GM13977 (cell line): ENCODE results near the gene CCDC188.

ENCODE experiments used
- DNase-seq: peaks from one replicate; pipeline ENCODE4 v3.0.0; 2012; ENCODE audit warnings: low spot score
- in situ Hi-C: fragments of 300-500 bp; cut with MboI; formaldehyde crosslinking; loops from one replicate; pipeline ENCODE4 v1.12.0; 2022; ENCODE audit warnings: low sequenced_read_pairs, low pct_unique_long_range_greater_than_20kb, mixed read lengths, inconsistent platforms; ENCODE audit not compliant: unreplicated experiment
- TF ChIP-seq, protein P1 (sequence below): IDR thresholded peaks from 2 replicates; pipeline ENCODE4 v1.5.1; 2012; ENCODE audit warnings: mild to moderate bottlenecking, control low read depth; ENCODE audit not compliant: insufficient read depth; ENCODE audit errors: extremely low read depth, missing control alignments

Gene CCDC188

DNA sequence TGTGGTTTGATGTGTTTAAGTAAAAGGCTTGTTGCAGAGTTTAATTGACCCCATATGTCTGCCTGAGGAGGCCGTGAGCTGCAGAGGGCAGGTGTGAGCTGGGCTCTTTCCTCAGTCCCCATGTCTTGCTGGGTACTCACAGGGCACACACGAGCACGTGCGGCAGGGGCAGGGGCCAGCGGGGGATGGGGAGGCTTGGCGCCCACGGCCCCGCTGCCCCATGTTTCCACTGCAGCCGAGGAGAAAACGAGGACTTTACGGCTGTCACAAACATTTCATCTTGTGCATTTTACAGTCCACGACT is 24.7 kb upstream of the CCDC188 start:
- TF ChIP-seq, protein P1, sequence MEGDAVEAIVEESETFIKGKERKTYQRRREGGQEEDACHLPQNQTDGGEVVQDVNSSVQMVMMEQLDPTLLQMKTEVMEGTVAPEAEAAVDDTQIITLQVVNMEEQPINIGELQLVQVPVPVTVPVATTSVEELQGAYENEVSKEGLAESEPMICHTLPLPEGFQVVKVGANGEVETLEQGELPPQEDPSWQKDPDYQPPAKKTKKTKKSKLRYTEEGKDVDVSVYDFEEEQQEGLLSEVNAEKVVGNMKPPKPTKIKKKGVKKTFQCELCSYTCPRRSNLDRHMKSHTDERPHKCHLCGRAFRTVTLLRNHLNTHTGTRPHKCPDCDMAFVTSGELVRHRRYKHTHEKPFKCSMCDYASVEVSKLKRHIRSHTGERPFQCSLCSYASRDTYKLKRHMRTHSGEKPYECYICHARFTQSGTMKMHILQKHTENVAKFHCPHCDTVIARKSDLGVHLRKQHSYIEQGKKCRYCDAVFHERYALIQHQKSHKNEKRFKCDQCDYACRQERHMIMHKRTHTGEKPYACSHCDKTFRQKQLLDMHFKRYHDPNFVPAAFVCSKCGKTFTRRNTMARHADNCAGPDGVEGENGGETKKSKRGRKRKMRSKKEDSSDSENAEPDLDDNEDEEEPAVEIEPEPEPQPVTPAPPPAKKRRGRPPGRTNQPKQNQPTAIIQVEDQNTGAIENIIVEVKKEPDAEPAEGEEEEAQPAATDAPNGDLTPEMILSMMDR, result no peak
- no peak for DNase-seq
- in situ Hi-C loops, result loop anchor here (10.0 kb wide), 1 partner anchor 59 kb away; no protein-coding TSS in a partner anchor

DNA sequence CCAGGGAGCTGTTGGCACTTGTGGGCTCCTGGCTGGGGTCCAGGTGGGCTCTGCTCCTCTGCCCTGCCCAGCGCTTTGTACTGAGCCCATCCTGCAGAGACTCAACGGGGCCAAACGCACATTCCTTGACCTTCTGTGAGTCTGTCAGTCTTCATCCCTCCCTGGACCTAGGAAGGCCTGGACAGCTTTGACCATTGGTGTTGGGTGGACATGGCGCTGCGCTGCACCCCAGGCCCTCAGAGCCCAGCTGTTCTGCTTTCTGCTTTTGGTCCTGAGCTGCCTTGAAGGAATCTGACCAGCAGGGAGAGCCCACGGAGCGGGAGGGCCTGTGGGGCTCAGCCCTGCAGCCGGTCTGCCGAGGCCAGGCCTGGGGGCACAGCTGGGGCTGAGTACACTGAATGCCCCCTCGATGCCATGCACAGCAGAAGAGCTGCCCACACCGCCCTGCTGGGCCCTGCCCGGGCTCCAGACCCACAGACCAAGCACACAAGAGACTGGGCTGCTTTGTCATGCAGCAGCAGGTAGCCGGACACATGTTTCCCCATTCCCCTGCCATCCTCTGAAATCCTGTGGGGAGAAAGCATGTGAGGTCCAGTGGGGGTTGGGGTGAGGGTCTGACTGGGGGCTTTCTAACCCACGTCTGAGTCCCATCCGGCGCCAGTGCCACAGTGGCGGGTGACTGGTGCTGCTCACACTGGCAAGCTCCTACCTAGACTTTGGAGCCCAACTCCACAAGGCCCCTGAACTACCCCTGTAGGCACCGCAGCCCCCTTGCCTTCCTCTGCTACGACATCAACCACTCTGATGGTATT is 24.1 kb upstream of the CCDC188 start:
- in situ Hi-C loops, result loop anchor here (10.0 kb wide), 1 partner anchor 60 kb away; no protein-coding TSS in a partner anchor
- TF ChIP-seq, protein P1, result no peak
- no peak for DNase-seq

DNA sequence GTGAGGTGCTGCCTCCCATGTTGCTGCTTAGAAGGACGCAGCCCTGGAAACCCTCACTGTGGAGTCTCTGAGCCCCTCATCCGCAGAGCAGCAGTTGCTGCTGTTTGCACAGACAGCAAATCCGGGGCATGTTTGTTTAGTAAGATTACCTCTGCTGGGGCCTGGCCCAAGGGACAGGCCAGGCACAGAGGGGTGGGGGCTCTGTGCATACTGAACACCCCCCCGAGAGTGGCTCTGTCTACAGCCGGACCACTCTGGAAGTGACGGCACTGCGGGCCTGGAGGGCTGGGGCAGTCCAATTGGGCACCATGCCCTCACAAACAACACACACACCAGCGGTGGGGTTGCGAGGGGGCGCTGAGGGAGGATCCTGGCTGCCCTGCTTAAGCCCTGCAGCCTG is 22.9 kb upstream of the CCDC188 start:
- in situ Hi-C loops, result loop anchor here (10.0 kb wide), 1 partner anchor 61 kb away; no protein-coding TSS in a partner anchor
- TF ChIP-seq, protein P1, result no peak
- DNase-seq, result no peak

DNA sequence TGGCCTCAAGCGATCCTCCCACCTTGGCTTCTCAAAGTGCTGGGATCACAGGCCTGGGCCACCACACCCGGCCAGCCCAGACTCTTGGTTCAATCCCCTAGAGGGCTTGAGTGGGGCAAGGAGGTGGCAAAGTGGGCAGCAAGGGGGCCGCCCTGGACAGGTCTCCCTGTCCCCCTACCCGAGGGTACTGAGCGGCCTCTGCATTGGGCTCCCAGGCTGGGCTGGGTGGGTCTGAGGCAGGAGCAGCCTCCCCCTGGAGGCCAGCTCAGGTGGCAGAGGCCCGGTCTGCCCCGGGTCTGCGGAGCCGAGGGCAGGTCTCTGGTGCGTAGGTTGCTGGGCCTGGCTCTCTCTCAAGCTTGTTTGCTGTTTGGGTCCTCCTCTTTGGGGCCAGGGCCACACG is 22.4 kb upstream of the CCDC188 start:
- no peak for DNase-seq
- in situ Hi-C loops, result loop anchor here (10.0 kb wide), 1 partner anchor 62 kb away; no protein-coding TSS in a partner anchor
- TF ChIP-seq, protein P1, result no peak

DNA sequence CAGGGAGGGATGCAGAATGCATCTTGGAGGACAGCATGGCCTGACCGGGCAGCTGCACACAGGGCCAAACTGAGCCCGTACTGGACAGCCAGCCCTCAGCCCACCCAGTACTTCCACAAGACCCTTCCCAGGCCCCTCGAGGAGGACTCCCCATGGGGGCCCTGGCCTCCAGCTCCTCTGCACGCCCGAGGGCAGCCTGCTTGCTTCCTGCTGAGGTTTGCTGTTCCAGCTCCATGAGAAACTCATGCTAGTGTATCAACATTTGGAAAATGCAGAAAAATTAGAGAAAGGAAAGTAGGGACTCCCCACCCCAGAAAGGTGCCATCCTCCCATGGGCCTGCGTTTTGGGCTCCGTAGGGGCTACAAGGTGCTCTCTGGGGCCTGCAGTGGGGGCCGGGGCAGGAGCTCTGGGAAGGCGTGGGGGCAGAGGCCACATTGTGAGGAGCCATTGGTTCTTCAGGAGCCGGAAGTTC is 21.3 kb upstream of the CCDC188 start:
- TF ChIP-seq, protein P1, result no peak
- in situ Hi-C loops, result loop anchor here (10.0 kb wide), 1 partner anchor 63 kb away; no protein-coding TSS in a partner anchor

DNA sequence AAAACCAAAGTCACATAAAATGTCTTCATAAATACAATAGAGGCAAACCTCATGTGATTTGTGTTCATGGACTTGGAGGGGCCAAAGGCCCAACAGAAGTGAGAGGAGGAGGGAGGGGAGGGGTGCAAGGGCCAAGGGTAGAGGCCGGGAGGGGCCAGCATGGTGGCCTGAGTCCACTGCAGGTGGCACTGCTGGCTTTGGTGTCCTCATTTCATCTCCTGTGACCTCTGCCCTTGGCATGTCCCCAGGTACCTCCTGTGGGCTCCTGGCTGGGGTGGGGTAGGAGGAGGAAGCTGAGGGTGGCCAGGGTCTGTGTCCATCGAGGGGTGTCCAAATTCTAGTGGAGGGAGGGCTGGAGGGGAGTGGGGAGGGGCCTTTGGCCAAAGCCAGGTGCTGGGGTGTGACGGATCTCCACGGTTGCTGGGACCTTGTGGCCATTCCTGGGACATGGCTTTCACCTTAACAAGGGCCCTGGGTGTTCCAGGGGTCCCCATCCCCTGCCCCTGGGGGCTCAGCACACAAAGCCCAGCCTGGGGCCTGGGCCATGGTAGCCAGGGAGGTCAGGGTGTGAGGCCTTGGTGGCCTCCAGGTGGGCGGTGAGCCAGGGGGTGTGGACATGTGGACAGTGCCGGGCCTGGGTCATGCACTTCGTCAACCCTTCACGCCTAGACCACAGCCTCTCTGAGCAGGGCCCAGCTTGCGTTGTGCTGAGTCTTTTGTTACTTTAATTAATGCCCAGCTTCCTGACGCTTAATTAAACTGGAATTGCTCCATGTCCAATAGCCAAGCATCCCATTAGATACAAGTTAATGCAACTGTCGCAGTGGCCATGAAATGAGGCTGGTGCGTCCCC is 20.7 kb upstream of the CCDC188 start:
- in situ Hi-C loops, result loop anchor here (10.0 kb wide), 1 partner anchor 63 kb away; no protein-coding TSS in a partner anchor
- DNase-seq, result no peak
- TF ChIP-seq, protein P1, result no peak

More for the DNA sequence above, 21.3 kb upstream of the CCDC188 start:
- DNase-seq, result no peak
